HG02870 (cell line): Measurements from ENCODE around the gene STC2.

Experiments used
- ATAC-seq: cut with Tn5 transposase; IDR thresholded peaks from one replicate; pipeline ENCODE4 v1.9.1; 2021; ENCODE audit warnings: mild to moderate bottlenecking, moderate library complexity; ENCODE audit not compliant: unreplicated experiment

The STC2 gene

DNA sequence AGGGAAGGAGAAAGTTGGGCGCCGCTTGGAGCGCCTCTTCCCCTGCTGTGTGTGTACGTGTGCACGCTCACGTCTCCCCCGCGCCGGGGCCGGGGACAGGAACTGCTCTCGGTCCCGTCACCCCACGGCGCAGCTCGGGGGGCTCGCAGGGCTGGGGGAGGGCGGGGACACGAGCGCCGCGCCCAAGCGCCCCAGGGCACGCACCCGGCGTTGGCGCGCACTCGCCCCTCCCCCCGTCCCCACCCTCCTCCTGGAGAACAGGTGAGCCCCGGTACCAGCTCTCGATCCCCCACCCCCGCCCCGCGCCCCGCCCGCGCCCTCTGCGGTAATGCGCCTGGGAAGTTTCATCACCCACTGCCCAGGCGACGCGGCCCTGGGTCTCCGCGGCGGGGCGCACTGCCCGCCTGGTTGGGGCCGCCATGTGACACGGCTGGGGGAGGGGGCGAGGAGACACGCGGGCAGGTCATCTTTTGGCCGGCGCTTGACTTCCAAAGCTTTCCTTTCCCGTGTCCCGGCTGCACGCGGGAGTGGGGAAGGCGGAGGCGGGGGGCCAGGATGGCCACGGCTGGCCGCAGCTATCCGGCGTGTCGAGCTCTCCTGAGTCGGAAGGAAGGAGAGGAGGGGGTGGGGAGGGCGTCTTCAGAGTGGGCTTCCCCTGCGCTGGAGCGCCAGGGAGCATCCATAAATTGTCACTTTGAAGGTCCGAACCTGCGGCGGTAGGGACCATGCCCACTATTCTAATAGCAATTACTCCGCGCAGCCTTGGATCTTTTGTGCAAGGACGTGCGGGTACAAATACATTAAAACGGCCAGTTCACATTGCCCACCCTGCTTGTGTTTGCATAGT is 1.5 kb upstream of the STC2 start:
- ATAC-seq = no peak

DNA sequence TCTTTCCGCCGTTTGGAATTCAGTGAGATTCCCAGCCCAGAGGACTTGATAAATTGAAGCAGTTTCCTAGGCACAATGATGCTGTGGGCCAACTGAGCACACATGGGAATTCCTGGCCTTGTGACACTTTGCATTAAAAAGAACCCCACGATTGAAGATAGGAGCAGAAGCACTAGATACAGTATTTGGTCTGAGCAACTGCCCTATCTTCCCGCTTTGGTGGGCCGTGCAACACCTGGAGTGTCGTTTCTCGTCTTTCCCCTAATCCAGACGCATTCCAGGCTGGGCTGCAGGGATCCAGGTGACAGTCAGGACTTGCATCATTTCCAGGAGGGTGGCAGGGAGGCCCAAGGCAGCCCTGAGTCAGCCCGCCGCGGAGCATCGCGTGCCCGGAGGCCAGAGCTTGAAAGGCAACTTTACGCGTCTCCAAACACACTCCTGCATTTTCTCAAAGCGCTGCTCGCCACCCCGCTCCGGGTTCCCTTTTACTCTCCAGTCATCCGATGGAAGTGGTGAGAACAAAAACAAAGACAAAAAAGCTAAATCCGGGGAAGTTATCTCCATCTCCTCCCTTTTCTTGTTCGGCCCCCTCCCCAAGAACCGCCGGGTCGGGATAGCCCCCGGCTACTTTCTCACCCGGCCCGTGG is 753 bp upstream of the STC2 start:
- ATAC-seq = no peak

DNA sequence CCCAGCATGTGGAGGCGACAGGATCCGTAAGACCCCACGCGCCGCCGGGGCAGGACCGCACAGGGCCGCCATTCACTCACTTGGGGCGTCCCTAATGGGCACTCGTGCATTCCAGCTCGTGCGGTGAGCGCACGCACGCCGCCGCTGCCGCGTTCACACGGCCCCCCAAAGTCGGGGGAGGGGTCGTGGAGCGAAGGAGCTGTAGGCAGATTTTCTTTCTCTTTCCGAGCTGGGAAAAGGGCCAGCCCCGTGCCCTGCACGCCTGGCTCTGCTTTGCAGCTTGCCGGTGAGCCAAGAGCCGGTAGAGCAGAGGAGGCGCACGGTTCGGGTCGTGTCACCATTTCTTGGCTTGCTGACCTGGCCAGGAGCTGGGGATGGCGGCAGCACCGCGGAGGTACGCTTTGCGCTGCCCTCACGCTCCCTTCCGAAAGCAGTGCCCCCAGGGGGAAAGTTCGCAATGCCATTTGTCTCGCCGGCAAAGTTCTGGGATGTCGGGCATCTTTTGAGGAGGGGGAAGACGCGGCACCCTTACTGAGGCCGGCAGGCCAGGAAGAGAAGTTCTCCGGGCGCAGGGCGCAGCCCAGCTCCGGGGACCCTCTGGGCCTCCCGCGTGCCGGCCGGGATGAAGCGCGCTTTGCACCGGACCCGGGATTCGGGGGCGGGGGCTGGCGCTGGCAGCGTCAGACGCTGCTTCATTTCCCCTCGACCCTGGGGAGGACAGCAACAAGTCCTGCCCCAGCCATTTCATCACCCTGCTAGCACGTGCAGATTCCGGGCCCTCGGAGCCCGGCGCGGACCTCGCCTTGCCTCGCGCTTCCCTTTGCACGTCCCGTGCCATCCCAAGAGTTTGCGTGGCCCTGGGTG is 898 bp downstream of the STC2 start:
- no peak for ATAC-seq

DNA sequence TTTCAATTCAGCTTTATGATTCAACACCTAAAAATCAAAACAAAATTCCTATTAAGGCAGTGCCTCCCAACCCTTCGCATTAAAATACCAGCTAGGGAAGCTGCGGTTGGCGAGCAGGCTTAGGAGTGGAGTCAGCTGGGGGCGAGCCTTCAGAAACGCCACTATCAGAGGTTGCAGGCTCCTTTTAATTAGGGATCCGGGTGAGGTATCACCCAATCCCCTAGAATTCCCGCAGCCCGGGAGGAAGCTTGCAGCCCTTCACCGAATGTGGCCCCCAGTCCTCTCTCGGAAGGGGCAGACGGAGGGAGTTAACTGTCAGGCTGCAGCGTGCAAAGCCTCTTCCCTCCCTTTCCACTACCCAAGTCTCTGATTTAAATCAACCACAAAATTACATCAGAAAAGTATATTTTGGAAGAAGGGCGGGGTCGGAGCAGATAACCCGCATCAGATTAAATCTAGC is 1.7 kb downstream of the STC2 start:
- no peak for ATAC-seq

DNA sequence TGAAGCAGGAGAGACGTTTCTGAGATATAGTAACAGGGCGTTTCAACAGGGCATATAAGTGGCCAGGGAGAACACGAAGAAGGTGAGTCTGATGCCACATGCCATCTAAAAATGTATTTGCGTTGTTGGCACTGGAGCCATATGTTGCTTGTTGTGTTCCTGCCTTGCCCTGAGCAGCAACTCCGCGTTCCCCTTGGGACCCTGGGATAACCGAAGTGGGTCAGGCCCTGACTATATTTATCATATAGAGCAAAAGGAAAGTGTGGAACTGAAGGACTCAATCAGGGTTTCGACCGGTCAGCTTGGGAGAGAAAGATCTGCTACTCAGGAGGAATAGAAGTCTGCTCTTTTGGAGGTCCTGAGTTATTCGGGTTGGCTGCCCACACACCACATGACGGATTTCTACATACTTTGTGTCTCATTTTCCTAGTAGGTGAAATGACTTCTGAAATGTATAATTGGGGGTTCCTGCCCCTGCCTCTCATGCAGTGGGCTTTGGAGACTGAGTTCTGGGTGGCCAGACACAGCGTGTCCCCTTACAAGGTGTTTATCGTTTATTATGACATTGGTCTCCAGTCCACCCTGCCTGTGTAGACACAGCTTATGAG is 3.0 kb downstream of the STC2 start:
- ATAC-seq = no peak

DNA sequence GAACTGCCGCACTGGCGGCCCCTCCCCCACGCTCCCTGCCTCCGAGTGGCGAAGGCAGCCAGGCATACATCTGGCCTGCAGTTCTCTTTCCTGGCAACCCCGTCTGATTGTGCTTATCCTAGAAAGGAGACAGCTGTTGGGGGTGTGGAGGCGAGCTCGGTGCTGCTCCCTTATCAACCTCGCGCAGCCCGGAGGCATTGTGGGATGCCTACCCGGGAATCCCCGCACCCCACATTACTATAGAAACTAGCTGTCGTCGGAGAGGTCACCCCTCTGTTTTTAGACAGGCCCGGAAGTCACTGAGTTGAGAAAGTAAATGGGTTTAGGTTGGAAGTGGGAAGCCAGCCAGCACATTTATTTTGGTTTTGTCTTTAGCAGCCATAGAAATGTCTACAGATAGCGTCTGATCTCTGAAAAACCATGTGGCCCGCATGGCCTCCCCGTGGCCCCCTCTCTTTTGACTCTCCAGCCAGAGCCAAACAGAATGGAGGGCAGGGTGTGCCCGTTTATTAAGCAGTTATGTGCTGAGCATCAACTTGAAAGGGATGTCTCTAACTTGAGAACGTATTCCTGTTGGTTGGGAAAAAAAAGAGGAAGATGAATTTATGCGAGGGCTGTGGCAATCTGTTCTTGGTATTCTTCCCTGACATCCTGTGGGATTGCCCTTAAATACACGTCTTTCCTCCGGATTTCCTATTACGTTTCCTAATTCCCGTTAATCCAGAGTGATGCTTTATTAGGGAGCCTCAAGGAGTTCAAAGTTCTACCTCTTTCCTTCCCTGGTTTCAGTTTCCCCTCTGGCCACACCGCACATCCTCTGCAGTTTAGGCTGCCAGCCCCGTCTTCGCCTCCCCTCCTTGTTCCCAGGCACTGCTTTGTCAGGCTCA is 3.9 kb downstream of the STC2 start:
- no peak for ATAC-seq

DNA sequence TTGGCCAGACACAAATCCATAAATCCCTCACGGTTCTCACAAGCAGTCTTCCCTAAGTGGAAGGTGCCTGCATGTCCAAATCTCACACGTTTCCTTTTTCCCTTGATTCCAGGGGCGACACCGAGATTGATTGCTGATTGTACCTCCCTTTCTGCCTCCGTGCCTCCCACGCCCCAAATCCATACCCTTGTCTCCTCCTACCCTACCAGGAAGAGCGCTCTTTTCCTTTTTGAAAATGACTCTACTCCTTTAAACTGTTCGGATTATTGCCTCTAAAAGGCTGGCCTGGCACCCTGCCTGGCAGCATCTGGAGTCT is 4.5 kb downstream of the STC2 start:
- no peak for ATAC-seq

DNA sequence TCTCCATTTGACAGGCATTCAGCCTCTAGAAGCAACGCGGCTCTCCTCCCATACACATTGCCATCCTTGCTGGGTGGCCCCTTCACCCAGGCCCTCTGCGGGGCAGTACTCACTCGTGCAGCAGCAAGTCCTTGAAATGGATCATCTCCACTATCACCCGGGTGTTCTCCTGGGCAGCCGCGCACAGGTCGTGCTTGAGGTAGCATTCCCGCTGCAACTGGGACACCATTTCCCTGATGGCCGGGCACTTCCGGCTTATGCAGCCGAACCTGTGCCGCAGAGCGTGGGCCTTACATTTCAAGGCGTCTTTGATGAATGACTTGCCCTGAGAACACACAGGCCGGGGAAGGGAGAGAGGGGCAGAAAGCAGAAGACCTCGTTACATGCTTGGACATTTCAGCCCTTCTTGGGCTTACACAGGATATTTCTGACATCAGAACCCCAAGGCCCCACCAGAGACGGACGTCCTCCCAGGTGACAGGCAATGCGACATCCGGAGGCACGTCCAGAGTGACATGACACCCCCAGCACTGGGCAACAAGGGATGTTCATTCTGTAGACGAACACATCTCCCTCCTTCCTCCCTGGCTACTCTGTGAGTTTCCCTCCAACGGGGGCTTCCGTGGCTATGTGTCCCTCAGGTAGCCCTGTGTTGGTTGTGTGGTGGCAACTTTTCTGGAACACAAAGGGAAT is 5.0 kb downstream of the STC2 start:
- no peak for ATAC-seq

DNA sequence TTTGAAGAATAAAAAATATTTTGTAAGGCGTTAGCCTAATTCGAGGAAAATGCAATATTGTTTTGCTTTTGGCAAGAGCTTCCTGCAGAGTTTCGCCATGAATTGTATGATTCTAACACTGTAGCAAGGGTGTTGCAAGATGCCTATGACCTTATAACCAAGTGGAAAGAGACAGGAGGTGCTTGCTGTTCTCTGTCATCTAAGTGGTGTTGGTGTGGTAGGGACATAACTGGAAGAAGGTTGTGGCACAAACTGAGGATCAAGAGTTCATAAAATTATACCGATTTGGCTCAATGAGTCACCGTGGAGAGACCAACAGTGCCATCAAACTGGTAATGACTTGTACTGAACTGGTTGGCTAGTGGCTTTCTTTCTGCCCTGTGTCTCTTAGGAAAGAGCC is 6.3 kb downstream of the STC2 start:
- no peak for ATAC-seq

DNA sequence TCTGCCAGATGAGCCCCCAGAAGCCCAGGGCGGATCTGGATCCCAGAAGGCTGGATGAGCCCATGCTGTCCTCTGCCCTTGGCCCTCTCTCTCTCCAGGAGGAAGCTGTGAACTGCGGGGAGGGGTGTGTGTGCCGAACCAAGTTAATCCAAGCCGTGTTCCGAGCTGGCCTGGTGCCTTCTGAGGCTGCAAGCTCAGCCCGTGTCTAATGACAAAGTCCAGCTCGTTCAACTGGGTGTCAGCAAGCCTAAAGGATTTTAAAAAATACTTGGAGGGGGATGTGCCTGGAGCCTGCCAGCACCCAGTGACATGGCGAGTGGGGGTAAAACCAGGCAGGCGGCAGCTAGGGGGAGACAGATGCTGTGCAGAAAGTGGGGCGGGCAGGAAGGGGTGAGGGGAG is 8.0 kb downstream of the STC2 start:
- no peak for ATAC-seq

DNA sequence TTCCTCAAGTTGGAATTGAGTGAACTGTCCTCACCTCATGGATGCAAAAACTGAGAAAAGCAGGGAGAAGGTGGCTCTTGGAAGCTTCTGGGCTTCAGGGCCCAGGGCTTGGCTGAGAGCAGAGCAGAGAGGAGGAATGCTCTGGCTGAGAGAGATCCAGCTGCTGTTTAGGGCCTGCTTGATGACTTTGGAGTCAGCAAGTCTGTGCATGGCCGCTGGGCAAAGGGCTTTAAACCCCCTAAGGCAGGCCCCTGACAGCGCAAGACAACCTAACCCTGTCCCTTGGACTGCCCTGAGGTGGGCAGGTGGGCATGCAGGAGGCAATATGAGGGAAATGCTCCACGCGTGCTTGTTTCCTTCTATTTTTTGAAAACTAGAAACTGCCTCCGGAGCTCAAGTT is 8.6 kb downstream of the STC2 start:
- ATAC-seq = no peak

DNA sequence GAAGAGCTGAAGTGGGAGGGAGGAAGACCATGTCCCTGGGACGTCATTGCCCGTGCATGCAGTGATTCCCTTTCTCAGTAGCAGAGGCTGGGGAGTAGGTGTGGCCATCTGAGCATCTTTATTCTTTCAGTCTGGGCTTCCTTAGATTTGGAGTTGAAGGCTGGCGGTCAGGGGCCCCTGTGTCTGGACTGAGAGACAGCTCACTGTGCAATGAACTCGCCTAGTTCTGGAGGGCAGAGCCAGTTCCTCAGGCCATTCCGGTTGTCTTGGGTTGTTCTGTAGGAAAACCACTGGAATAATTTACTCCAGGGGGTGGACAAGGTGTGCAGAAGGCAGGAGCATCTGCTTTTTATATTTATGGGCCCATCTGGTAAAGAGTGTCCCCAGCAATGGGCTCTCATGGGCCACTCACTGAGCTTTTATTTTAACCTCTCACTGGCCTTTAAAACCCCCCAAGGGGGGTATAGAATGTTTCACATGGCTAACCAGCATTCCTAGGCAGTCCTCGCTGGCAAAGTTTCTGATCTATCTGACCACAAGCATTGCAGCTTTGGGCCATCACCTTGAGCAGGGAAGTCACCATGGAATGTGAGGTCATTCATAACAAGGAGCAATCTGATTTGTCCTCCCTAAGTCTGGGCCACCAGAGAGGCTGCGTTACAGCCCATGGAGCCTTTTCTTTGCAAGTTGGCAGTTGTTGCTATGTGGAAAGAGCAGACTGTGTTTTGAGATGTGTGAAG is 9.2 kb downstream of the STC2 start:
- no peak for ATAC-seq

DNA sequence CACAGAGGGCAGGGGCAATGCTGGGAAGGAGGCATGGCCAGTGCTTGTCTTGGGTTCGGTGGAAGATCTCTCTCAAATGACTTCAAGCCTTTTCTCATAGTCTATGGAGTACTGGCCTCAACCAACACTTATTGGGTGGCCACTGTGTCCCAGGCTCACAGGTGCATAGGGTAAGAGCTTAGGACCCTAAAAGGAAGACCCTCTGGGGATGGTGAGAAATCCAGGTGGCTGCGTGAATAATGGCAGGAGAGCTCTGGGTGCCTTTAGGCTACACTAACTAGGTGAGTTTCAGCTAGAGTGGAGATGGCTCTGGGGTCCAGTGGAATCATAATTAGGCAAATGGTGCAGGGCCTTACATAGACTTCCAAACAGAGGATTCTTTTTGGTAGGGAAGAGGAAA is 9.9 kb downstream of the STC2 start:
- no peak for ATAC-seq

DNA sequence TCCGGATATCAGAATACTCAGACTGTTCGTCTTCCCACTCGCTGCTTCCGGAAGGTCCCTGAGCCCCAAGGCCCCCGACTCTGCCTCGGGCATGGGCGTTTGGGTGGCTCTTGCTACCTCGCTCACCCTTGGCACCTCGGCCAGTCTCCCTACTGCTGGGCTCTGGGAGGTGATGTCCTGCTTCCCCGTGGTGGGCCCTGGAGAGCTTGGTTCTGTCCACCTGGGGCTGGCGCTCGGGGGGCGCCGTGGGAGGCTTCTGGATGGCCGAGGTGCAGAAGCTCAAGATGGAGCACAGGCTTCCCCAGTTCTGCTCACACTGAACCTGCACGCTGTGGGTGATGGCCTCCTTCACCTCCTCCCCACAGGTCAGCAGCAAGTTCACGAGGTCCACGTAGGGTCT is 10.4 kb downstream of the STC2 start:
- no peak for ATAC-seq

DNA sequence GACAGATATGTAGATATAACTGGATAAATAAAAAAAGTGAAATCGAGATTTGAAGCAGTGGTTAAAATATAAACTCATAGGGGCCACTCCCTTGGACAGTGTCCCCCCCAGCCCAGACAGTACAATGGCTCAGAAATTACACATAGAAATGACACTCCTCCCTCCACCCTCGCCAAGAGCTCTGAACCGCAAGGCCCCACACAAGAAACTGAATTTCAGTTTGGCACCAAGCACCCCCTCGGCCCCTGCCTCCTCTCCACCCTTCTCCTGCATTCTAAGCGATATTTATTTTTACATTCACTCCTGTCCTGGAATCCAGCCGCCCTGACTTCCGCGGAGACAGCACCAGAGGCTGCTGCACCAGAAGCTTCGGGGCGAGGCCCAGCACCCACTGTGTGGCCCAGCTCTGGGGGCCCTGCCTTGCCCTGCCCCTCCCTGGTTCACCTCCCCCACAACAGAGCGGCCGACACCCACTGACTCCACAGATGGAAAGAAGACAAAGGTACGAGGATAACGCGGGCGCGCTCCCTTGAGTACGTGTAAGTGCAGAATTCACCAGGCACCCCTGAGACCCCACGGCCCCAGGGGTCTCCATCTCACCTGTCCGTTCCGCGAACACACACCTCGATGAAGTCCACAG is 11.0 kb downstream of the STC2 start:
- no peak for ATAC-seq

DNA sequence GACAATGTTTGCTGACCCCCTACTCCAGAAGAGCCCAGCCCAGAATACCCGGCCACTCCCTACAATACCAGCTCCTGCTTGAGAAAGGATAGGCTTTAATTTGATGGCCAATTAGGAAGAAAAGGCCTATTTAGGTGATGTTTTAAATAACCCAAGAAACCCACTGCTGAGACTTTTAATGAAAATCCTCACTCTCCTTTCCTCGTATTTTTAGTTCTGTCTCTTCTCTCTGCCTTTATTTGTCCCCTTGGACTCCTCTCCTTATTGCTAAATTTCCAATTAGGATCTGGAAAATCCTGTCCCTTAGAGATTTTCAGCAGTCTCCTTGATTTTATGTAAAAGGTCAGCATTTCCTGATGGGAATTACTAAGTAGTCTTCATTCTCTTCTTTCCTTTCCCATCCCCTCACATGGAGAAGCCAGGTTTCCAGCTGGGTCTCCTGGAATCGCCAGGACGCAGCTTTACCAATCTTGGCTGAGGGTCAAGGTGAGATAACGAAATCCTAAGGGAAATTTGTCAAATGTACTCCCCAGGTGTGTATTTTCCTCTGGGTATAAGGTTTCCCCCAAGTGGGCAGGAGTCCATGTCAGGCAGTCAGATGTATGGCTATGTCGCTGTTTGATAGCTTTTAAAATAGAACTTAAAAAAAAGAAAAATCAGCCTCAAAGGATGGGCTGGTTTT is 11.7 kb downstream of the STC2 start:
- ATAC-seq = no peak

DNA sequence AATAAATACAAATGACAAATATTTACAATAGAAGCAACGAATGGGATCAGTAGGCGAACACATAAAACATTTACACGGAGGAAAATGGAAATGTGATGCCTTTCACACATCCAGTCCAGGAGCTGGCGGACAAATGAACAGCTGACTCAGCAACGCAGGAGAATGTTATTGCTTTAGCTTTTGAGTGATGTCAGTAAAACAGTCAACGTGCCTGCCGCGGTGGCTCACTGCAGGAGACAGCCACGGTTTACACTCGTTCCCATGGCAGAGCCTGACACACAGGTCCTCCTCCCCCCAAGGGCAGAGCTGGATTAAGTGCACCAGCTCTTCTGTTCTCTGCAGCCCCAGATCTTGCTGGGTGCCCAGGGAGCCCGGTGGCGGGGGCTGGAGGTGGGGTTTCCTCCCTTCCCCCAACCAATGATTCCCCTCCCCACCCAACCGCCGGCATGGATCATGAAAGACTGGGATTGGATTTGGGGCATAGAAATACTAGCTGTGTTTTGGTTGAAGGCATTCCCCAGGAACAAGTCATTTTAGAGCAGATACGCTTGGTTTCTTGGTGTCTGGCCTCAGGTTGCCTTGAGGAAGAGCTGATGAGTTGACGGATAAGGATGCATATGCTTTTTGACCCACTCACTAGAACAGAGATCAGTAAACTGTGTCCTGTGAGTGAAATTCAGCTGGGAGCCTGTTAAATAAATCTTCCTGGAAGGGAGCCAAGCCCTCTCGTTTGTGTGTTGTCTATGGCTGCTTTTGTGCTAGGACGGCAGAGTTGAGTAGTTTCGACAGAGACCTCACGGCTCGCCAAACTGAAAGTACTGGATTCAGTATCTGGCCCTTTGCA is 12.5 kb downstream of the STC2 start:
- ATAC-seq = no peak
